K562 (cell line): ENCODE data around the gene ZMIZ1. TPM values are rescaled to one million over a fixed set of nuclear protein-coding genes. Genes with fewer than 3 reads are reported as not detected.

Experiments used
- CBX2 ChIP-seq: fragments of 200-600 bp; sonication (generic); IDR thresholded peaks from one replicate; pipeline ENCODE4 v1.6.1; 2012; ENCODE audit warnings: mild to moderate bottlenecking, low read length, inconsistent platforms; ENCODE audit not compliant: insufficient read depth, poor library complexity, severe bottlenecking
- CCAR2 ChIP-seq: fragments of 200-400 bp; formaldehyde crosslinking; IDR thresholded peaks from 2 replicates; pipeline ENCODE4 v1.6.1; 2017; ENCODE audit warnings: mild to moderate bottlenecking, low read depth, low read length
- FOXK1 ChIP-seq: sonication (generic); formaldehyde crosslinking; IDR thresholded peaks from 2 replicates; pipeline ENCODE4 v1.8.0; 2022; ENCODE audit warnings: missing genetic modification reagents, mild to moderate bottlenecking, borderline replicate concordance
- KLF1 ChIP-seq: fragments of 450-650 bp; IDR thresholded peaks from 2 replicates; pipeline ENCODE4 v1.6.1; 2016; ENCODE audit warnings: missing genetic modification characterization, missing compliant biosample characterization
- LARP7 ChIP-seq: fragments of 450-650 bp; IDR thresholded peaks from 2 replicates; pipeline ENCODE4 v1.6.1; 2016
- MTA2 ChIP-seq: fragments of 450-650 bp; IDR thresholded peaks from 2 replicates; pipeline ENCODE4 v1.6.1; 2016; ENCODE audit warnings: low read depth
- SPI1 ChIP-seq: IDR thresholded peaks from 2 replicates; pipeline ENCODE4 v1.6.1; 2011; ENCODE audit warnings: low read depth, low read length, control low read depth, borderline replicate concordance
- SRSF7 ChIP-seq: fragments of 200-400 bp; formaldehyde crosslinking; optimal IDR thresholded peaks from 2 replicates; pipeline ENCODE3; 2017; ENCODE audit warnings: mild to moderate bottlenecking, low read depth, low read length
- TBL1XR1 ChIP-seq, 2 experiments: IDR thresholded peaks; 2 replicates each; pipeline ENCODE4 v1.6.1; 2012; ENCODE audit warnings: improper control_type of control experiment in 2 of 2, low read length in 2 of 2, mild to moderate bottlenecking in 1 of 2
- TCF7 ChIP-seq: sonication (generic); IDR thresholded peaks from 2 replicates; pipeline ENCODE4 v1.6.1; 2016; ENCODE audit warnings: antibody characterized with exemption, borderline replicate concordance
- ZNF436 ChIP-seq: fragments of 250-450, 450-650 bp; sonication (Bioruptor Pico); formaldehyde crosslinking; IDR thresholded peaks from 2 replicates; pipeline ENCODE4 v1.7.0; 2020; ENCODE audit warnings: mild to moderate bottlenecking
- ZNF561 ChIP-seq: fragments of 450-650 bp; formaldehyde crosslinking; conservative IDR thresholded peaks from 2 replicates; pipeline ENCODE4 v1.4.0; 2020; ENCODE audit warnings: mild to moderate bottlenecking, moderate library complexity
- polyA plus RNA-seq, 8 experiments: library from polyadenylated mRNA; depleted of rRNA in 4 of 8; stranded (reverse) in 5 of 8; unstranded in 3 of 8; fragments of >200 nt; fragmentation: Nextera tagmentation in 2 of 8; fragmentation: Illumina TruSeq in 1 of 8; extraction: Ambion mirVana in 2 of 8; extraction: Trizol in 1 of 8; gene quantifications; 2 replicates each; pipeline versions ENCODE4 v1.2.1 to v1.2.3, GENCODE V29; 2011 to 2014; ENCODE audit warnings: inconsistent platforms in 1 of 8, missing spikeins in 1 of 8
- total RNA-seq, 7 experiments: library from RNA; depleted of rRNA in 6 of 7; stranded (reverse); fragments of >200 nt in 6 of 7; fragmentation: Illumina TruSeq in 2 of 7; extraction: Trizol in 2 of 7; gene quantifications; 2 replicates each; pipeline versions ENCODE4 v1.2.1 to v1.2.3, GENCODE V29; 2011 to 2021; ENCODE audit warnings: low replicate concordance in 1 of 7
- TF ChIP-seq, protein P1 (sequence below), 2 experiments: fragments of 450-650 bp; formaldehyde crosslinking in 1 of 2; IDR thresholded peaks; 2 replicates each; pipeline versions ENCODE4 v1.4.0 to v1.6.1; 2014 to 2020; ENCODE audit warnings: mild to moderate bottlenecking in 2 of 2, borderline replicate concordance in 1 of 2, low read depth in 1 of 2
- TF ChIP-seq, protein P2 (sequence below): fragments of 250-450 bp; sonication (Bioruptor Pico); IDR thresholded peaks from 2 replicates; pipeline ENCODE4 v1.8.0; 2022; ENCODE audit warnings: moderate library complexity, mild to moderate bottlenecking, inconsistent platforms
- TF ChIP-seq, protein P3 (sequence below): fragments of 450-650 bp; IDR thresholded peaks from 2 replicates; pipeline ENCODE4 v1.6.1; 2016
- TF ChIP-seq, protein P4 (sequence below): fragments of 250-450 bp; sonication (Bioruptor Pico); IDR thresholded peaks from 2 replicates; pipeline ENCODE4 v1.5.0; 2022; ENCODE audit warnings: mild to moderate bottlenecking

ZMIZ1 gene
- total and polyA plus RNA-seq, 9 of the 15 experiments (the other 6 are each of a cell fraction or from before 2014, with no cell fraction given), result 1.0 to 37.3 (median 4.3) TPM

DNA sequence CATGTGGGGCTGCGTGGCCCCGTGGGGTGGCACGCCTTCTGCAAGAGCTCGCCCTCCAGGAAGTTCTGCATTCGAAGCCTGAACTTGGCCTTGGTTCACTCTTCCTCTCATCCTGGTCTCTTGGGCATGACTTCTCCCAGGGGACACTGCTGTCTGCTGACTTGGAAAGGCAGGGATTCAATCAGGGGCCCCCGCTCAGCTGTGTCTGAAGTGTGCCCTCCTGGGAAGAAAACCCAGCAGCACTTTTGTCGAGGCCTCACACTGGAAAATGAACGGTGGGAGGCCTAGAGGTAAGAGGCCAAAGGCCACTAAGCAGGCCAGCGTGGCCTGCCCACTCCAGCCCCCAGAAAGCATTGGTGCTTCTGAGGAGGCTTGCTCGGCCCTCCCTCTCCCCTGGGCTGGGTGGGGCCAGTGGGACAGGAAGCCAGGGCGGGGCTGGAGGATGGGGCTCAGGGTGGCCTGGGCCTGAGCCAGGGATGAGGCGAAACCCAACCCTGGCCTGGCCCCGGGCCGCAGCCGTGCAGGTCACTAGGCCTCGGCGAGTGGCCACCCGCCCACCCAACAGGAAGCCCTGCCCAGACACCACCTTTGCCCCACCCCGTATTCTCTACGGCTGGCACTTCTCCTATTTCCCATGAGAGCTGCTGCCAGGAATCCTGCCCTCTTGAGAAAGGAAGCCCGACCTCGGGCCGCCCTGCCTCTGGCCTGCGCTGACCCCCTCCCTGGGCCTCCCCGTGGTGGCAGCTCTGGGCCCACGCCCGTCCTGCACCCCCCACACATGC lies 81.1 kb downstream of the ZMIZ1 start (continued):
- TF ChIP-seq, protein P1, sequence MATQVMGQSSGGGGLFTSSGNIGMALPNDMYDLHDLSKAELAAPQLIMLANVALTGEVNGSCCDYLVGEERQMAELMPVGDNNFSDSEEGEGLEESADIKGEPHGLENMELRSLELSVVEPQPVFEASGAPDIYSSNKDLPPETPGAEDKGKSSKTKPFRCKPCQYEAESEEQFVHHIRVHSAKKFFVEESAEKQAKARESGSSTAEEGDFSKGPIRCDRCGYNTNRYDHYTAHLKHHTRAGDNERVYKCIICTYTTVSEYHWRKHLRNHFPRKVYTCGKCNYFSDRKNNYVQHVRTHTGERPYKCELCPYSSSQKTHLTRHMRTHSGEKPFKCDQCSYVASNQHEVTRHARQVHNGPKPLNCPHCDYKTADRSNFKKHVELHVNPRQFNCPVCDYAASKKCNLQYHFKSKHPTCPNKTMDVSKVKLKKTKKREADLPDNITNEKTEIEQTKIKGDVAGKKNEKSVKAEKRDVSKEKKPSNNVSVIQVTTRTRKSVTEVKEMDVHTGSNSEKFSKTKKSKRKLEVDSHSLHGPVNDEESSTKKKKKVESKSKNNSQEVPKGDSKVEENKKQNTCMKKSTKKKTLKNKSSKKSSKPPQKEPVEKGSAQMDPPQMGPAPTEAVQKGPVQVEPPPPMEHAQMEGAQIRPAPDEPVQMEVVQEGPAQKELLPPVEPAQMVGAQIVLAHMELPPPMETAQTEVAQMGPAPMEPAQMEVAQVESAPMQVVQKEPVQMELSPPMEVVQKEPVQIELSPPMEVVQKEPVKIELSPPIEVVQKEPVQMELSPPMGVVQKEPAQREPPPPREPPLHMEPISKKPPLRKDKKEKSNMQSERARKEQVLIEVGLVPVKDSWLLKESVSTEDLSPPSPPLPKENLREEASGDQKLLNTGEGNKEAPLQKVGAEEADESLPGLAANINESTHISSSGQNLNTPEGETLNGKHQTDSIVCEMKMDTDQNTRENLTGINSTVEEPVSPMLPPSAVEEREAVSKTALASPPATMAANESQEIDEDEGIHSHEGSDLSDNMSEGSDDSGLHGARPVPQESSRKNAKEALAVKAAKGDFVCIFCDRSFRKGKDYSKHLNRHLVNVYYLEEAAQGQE (IDR thresholded peaks at IDR 0.05; ENCODE audit: borderline replicate concordance), result no peak
- TF ChIP-seq, protein P1 (CRISPR knock-in tag; IDR thresholded peaks at IDR 0.05; ENCODE audit: low read depth), result no peak
- no peak for TF ChIP-seq TCF7
- peak in 1 of 2 experiments; percentile 7; a peak in 1 of 4 replicates for TF ChIP-seq TBL1XR1 (IDR thresholded peaks at IDR 0.05; ENCODE audit: low read length in 2 of 2)
- no peak for TF ChIP-seq SRSF7
- TF ChIP-seq, protein P2, sequence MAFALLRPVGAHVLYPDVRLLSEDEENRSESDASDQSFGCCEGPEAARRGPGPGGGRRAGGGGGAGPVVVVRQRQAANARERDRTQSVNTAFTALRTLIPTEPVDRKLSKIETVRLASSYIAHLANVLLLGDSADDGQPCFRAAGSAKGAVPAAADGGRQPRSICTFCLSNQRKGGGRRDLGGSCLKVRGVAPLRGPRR (CRISPR knock-in tag), result no peak
- TF ChIP-seq KLF1 (tag), result no peak
- TF ChIP-seq, protein P3, sequence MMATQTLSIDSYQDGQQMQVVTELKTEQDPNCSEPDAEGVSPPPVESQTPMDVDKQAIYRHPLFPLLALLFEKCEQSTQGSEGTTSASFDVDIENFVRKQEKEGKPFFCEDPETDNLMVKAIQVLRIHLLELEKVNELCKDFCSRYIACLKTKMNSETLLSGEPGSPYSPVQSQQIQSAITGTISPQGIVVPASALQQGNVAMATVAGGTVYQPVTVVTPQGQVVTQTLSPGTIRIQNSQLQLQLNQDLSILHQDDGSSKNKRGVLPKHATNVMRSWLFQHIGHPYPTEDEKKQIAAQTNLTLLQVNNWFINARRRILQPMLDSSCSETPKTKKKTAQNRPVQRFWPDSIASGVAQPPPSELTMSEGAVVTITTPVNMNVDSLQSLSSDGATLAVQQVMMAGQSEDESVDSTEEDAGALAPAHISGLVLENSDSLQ, result no peak
- no peak for TF ChIP-seq FOXK1 (CRISPR knock-in tag)
- no peak for TF ChIP-seq ZNF561 (CRISPR knock-in tag)
- peak; percentile 62 for TF ChIP-seq SPI1
- no peak for TF ChIP-seq CBX2
- TF ChIP-seq LARP7, result no peak
- TF ChIP-seq CCAR2, result no peak
- no peak for TF ChIP-seq MTA2
- no peak for TF ChIP-seq ZNF436 (CRISPR knock-in tag)
- TF ChIP-seq, protein P4, sequence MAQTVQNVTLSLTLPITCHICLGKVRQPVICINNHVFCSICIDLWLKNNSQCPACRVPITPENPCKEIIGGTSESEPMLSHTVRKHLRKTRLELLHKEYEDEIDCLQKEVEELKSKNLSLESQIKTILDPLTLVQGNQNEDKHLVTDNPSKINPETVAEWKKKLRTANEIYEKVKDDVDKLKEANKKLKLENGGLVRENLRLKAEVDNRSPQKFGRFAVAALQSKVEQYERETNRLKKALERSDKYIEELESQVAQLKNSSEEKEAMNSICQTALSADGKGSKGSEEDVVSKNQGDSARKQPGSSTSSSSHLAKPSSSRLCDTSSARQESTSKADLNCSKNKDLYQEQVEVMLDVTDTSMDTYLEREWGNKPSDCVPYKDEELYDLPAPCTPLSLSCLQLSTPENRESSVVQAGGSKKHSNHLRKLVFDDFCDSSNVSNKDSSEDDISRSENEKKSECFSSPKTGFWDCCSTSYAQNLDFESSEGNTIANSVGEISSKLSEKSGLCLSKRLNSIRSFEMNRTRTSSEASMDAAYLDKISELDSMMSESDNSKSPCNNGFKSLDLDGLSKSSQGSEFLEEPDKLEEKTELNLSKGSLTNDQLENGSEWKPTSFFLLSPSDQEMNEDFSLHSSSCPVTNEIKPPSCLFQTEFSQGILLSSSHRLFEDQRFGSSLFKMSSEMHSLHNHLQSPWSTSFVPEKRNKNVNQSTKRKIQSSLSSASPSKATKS (CRISPR knock-in tag), result no peak
